Measurements from ENCODE around the gene DAAM1. TPM values are rescaled to one million over a fixed set of nuclear protein-coding genes. Genes with fewer than 3 reads are reported as not detected.

The DAAM1 gene
- polyA plus RNA-seq, 1 experiment: 4.7 TPM

GRCh38 chr14:59243174-59243573, 54.7 kb downstream of the DAAM1 start:
- no peak overlapping the region for H3K4me3 ChIP-seq (ENCODE audit: low read depth, low read length)
- no peak for TF ChIP-seq CTCF (IDR thresholded peaks at IDR 0.05; ENCODE audit: insufficient read depth, low read depth, low read length)
- POLR2A ChIA-PET: no interaction called here
- no peaks in the 10 kb centered on the region for H3K36me3 ChIP-seq (ENCODE audit: control insufficient read depth, insufficient read depth, low read length)
- CTCF ChIA-PET: no interaction called here
- H3K27me3 ChIP-seq (ENCODE audit: control insufficient read depth, insufficient read depth, low read length): no peaks in the 10 kb centered on the region
- no peak for DNase-seq (ENCODE audit: low read depth)

- POLR2A ChIA-PET: no interaction called here
- TF ChIP-seq CTCF (IDR thresholded peaks at IDR 0.05; ENCODE audit: insufficient read depth, low read depth, low read length): no peak
- Histone ChIP-seq H3K27me3 (ENCODE audit: control insufficient read depth, insufficient read depth, low read length) (no peaks in the 10 kb centered on the region), H3K36me3 (ENCODE audit: control insufficient read depth, insufficient read depth, low read length) (no peaks in the 10 kb centered on the region), H3K4me3 (ENCODE audit: low read depth, low read length) (no peak overlapping the region)
- CTCF ChIA-PET: interaction anchor here (0.9 kb wide), 1 partner anchor 10 kb away, joined by 3 read pairs; no protein-coding TSS in a partner anchor
- DNase-seq (ENCODE audit: low read depth): no peak
Measured at GRCh38 chr14:59244581-59244980, 56.1 kb downstream of the DAAM1 start.

- ChIA-PET POLR2A (no interaction called here), CTCF (interaction anchor here (0.9 kb wide), 1 partner anchor 8 kb away, joined by 3 read pairs; no protein-coding TSS in a partner anchor)
- H3K27me3 ChIP-seq (ENCODE audit: control insufficient read depth, insufficient read depth, low read length): no peaks in the 10 kb centered on the region
Measured at GRCh38 chr14:59245809-59246295, 57.4 kb downstream of the DAAM1 start.

GRCh38 chr14:59246566-59246965, 58.1 kb downstream of the DAAM1 start:
- Histone ChIP-seq H3K4me3 (ENCODE audit: low read depth, low read length) (no peak overlapping the region), H3K36me3 (ENCODE audit: control insufficient read depth, insufficient read depth, low read length) (no peaks in the 10 kb centered on the region), H3K27me3 (ENCODE audit: control insufficient read depth, insufficient read depth, low read length) (no peaks in the 10 kb centered on the region)
- POLR2A ChIA-PET: no interaction called here
- DNase-seq (ENCODE audit: low read depth): no peak
- TF ChIP-seq CTCF (IDR thresholded peaks at IDR 0.05; ENCODE audit: insufficient read depth, low read depth, low read length): no peak
- CTCF ChIA-PET: no interaction called here

More at GRCh38 chr14:59245809-59246295, 57.4 kb downstream of the DAAM1 start:
- TF ChIP-seq CTCF (IDR thresholded peaks at IDR 0.05; ENCODE audit: insufficient read depth, low read depth, low read length): no peak
- H3K4me3 ChIP-seq (ENCODE audit: low read depth, low read length): no peak overlapping the region
- no peak for DNase-seq (ENCODE audit: low read depth)
- no peaks in the 10 kb centered on the region for H3K36me3 ChIP-seq (ENCODE audit: control insufficient read depth, insufficient read depth, low read length)

GRCh38 chr14:59247801-59248584, 59.5 kb downstream of the DAAM1 start:
- DNase-seq (ENCODE audit: low read depth): no peak
- H3K4me3 ChIP-seq (ENCODE audit: low read depth, low read length): no peak overlapping the region
- no peak for TF ChIP-seq CTCF (IDR thresholded peaks at IDR 0.05; ENCODE audit: insufficient read depth, low read depth, low read length)
- CTCF ChIA-PET: no interaction called here
- POLR2A ChIA-PET: no interaction called here
- no peaks in the 10 kb centered on the region; the same call in 1 of the 2 replicates for H3K36me3 ChIP-seq (ENCODE audit: control insufficient read depth, insufficient read depth, low read length)
- H3K27me3 ChIP-seq (ENCODE audit: control insufficient read depth, insufficient read depth, low read length): no peaks in the 10 kb centered on the region

All from BJ (cell line).